GM15510 (cell line): ENCODE measurements around the gene SV2C.

Experiments used
- POLR2A ChIP-seq: IDR thresholded peaks from 3 replicates; pipeline ENCODE4 v1.6.1; 2011; ENCODE audit warnings: borderline replicate concordance; ENCODE audit not compliant: insufficient read length; ENCODE audit errors: extremely low read depth

Gene SV2C

DNA sequence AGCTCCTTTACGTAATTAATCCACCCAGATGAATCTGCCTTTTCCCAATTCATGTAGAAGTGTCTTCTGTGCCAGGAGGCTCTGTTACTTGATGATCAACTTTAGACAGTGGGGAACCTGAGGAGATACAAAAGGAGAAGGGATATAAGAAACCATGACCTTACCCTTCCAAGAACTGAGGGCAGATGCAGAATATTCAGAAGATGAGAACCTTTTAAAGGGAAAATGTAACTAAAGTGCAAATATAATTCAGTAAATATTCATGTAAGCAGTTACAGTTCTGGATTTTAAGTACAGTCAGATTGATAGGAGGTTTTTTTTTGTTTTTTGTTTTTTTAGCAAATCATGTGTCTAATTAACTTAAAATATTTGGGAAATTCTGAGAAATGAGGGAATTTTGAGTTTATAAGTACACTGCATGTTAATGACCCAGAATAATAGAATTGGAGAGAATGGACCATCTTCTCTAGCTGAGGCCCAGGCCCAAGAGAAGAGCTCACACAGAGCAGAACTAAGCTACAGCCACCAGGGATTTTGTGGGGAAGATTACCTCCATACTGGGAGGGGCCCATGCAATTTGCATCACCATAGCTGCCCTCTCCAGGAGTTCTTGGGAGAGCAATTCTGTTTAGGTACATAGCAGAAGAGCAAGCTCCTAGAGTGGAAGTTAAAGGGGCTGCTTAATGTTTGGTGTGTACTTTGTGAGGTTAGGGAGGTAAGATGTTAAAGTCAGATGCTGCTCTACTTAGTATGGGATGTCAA is 61.5 kb downstream of the SV2C start:
- no peak for TF ChIP-seq POLR2A

DNA sequence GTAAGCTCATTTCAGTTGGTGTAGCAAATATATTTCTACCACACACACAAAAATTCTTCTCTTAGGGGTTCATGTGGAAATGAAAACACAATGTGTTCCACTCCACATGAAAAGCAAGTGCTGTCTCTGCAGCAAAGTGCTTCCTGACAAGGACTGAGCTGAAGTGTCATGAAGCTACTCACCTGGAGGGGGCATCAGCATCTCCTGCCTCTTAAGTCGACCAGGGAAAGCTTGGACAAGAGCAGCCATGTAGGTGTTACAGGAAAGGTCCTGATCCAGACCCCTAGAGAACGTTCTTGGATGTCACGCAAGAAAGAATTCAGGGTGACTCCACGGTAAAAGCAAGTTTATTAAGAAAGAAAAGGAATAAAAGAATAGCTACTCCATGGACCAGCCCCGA is 62.8 kb downstream of the SV2C start:
- no peak for TF ChIP-seq POLR2A

DNA sequence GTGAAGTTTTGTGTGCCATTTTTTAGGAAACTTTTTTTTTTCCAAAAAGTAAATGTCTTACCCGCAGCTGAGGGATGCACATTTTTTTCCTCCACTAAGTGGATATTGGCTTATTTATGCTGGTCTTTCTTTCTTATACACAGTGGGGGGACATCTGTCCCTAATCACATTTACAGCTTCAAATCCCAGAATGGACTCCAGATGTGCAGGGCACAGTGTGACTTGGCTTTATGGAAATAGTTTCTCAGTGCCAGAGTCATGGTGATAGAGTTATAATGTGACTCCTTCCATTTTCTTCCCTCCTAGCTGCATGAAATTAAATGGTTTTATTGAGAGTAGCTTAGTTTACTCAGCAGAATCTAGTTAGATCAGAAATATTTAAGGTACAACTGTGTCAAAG is 66.5 kb downstream of the SV2C start:
- TF ChIP-seq POLR2A = no peak

DNA sequence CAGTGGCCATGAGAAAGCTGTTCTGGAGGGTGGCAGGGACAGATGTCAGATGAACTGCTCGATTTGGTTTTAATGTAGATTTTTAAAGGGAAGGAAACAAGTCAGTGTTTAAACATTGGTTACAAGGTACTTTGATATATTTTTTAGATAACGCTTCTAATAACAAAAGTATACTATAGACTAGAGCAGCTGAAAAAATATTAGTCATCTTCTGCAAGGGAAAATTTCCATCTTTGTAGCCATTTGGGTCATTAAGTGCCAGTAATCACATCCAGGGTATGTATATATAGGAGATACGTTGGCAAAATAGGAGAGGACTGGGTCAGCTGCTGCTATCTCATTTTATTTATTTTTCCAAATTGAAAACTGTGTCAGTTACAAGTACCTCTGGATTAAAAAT is 69.0 kb downstream of the SV2C start:
- TF ChIP-seq POLR2A = no peak

DNA sequence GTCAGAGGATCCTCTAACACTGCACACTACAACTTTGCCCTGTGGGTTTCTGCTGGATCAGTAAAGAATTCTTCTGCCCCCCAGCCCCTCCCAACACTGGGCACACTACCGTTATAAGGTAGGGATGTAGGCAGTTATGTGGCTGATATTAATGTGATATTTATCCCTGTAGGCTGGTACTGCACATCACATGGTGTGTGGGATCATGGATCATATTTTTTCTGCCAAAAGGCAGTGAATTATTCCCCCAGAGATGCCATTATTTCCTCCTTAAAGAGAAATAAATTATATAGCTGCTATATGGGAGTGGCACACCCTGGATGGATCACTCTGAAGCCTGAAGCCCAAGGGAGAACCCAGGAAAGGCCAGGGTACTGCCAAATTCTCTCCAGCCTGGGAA is 69.5 kb downstream of the SV2C start:
- no peak for TF ChIP-seq POLR2A

DNA sequence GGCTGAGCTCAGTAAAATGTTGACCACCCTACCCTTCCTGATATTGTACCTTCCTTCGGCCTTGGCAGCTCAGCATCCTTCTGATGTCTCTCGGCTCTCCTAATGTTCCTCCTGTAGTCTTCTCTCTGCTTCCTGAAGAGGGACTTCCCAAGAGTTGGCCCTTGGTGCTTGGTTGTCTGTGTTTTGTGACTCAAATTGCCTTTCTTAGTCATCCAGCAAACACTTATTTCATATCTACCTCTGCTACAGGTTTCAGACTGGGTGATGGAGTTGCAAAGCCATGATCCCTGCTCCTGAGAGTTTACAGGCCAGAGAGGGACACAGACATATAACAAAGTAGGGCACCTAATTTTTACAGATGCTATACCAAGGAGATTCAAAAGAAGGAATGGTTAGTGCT is 70.1 kb downstream of the SV2C start:
- TF ChIP-seq POLR2A = no peak

DNA sequence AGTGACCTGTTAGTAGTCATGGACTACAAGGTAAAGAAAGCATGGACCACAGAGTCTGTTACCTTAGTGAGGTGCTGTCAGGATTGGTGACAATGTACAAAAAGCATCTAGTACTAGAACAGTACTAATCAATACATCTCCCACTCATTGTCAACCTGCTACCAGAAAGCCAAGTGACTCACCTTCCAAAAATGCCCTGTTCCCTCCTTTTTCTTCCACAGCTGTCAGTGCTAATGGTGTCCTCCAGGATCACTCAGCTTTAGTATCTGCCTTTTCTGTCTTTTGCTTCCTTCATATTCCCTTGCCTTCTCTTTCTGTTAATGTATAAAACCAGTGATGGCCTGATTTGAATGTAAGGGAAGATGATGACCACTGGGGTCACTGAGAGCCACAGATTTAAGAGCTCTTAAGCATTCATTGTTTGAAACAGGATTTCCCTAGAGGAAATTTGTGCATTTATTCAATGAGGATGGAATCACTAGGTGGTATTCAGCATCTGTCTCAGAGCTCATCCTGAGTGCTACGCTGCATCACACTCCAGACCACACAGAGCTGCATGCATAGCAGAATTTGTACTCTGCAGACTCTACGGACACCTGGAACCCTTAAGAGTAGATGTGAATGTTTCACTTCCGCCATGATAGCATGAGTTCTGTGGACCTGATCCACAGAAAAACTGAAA is 71.0 kb downstream of the SV2C start:
- TF ChIP-seq POLR2A = no peak

DNA sequence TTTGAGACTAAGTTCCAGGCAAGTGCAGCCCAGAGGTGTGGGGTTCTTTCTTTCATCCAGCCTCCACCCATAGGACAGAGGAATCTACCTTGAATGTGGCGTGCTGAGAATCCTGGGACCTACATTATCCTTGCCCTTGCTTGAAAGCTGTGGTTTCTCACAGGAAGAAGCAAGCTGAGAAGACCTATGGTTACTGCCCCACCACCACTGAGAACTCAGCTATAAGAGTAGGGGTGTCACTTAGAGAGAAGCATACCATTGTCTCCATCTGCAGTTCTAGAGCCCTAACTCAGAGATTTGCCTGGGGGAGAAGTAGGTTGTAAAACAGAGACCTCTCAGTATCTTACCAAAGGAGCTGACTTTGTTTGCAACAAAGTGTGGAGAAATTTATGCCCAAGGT is 72.4 kb downstream of the SV2C start:
- no peak for TF ChIP-seq POLR2A

DNA sequence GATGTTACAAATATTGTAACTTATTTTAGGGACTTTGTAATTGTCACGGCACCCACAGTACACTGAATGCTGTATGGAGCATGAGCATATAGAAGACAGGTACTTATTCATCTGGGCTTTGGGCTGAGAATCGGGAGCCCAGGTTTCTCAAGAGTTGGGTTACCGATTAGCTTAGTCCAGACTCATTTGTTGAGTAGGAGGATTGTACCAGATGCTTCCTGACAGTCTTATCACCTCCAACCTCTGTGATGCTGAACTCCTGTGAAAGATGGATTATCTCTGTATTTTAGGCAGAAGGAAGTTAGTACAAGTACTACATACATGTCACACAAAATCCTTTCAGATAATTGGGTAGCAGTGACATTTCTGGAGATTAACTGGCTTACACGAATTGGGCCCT is 79.2 kb downstream of the SV2C start:
- TF ChIP-seq POLR2A = no peak

DNA sequence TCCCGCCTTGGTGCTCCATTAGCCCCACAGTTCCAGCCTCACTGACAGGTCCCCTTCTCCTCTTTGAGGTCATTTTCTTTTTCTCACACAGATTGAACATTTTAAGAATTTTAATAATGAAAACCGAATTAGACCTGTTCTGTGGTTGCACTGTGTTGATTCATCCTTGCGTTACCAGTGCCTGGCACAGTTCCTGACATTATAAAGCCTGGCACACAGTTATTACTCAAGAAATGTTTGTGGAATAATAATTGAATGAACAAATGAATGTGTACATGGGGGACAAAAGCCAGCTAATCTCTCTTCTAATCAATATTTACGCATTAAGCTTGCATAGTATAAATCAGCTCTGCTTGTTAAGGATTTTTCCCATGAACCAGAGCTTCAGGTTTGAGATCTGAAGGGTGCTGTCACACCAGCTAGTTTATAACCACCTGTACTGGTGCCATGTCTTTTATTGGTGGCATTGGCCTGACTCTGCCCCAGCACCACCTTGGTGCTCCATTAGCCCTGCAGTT is 80.0 kb downstream of the SV2C start:
- no peak for TF ChIP-seq POLR2A

DNA sequence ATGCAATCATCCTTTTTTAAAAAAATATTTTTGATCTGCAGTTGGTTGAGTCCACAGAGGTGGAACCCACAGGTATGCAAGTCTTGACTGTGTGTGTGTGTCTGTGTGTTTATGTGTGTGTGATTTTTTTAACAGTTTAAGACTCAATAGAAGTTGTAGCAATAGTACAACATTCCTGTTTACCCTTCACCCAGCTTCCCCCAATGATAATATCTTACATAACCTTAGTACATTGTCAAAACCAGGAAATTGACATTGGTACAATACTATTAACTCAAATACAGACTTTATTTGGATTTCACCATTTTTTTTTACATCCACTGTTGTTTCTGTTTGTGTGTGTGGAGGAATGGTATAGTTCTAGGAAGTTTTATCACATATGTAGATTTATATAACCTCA is 81.8 kb downstream of the SV2C start:
- TF ChIP-seq POLR2A = no peak

DNA sequence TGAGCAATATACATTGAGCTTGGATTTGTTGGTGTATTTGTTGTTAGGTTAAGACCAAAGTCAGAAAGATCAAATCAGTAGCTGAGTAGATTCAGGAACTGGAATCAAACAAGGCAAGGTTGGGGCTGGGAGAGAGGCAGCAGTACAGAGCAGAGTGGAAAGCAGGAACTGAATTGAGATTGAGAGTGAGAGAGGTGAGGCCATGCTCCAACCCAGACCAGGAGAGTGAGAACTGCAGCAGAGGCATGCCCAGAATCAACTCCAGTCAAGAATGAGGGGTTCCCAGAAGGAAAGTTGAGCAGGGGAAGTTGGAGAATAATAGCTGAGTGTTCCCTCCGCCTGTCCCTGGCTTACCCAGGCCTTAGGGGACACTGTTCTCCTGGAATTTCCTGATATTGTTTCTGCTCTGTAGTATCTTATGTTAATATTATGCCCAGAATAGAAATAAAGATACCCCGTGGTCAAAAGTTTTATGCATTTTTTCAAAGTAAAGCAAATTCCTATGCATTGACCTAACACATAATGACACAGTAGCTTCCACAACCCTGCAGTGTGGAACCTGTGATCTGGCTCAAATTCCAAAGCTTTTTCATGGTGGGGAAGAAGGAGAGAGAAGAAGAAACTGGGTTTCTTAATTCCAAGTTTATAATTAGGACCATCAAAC is 82.7 kb downstream of the SV2C start:
- TF ChIP-seq POLR2A = no peak

DNA sequence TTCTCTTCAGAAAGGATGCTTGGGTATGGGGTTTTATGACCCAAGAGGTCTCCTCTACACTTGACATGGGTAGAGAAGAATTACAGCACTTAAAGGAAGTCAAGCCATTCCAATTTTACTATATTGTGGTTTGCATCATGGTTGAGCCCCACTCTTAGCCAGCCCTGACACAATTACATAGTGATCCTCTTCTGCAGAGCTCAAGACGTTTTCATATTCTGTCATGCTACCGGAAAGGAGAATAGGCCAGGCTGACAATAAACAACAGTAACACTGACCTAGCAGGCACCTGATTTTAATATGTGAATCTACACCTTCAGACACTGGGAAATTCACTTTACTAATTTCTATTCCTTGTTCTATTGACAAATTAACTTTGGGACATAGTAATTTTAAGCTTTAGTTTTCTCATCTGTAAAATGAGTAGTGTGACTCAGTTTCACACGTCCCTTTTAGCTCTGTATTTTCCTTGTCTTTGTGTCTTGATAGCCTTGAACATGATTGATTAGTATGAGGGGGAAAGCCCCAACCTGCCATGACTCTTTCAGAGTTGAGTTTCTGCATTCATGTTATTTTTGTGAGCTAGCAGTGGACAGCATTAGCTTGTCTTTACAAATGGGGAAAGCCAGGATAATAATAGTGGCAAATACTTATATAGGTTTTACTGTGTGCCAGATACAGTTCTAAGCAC is 83.8 kb downstream of the SV2C start:
- TF ChIP-seq POLR2A = no peak

DNA sequence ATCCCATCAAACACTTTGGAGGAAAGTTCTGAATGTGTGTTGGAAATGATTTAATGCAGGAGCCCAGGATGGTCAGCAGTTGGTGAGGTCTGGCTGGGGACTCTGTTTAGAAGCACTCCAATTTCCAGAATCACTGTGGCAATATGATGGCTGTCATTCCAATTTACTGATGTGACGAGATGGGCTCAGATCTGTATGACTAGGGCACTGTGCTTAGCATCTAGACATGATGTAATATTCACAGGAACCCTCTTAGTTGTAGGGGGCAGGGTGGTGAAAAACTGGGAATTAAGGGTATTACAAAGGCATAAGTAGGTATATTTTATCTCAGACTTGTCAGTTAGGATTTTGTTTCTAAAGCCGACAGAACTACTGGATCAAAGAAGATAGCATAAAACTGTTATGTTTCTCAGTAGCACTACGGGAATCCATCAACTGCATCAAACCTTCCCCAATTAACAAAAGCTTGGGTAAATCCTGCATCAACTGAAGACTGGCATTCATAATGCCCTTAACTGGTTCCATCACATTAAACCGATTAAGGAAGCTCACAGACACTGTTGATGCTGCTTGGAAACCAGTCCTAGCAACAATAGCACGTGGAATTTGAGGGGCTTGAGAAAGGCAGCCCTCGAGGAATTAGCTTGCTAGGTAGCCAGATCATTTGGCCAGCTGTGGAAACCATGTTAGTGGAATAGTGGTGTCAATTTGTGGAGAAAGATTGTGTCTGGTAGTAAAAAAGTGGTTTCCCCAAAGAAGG is 86.1 kb downstream of the SV2C start:
- no peak for TF ChIP-seq POLR2A
